ENCODE results near the gene OXSR1.
A peak's percentile ranks its signal among the peaks of the same experiment; 100 is the strongest.

Gene OXSR1

DNA sequence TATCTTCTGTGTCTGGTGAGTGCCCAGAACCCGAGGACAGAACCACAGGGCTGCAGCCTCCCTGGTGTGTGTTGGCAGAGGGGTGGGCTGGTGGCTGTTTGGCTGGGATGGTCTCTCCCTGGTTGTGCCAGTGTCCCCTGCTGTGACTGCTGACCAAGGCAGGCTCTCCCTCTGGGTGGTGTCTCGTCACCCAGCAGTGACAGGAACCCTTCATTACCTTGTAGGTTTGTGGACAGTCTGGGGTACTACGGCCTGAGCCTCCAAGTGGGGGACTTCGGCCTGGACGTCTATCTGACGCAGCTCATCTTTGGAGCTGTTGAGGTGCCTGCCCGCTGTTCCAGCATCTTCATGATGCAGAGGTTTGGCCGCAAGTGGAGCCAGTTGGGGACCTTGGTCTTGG lies 110.3 kb downstream of the OXSR1 start:
- H3K27ac ChIP-seq: no peak overlapping the region
- no peak for TF ChIP-seq ZFX (IDR thresholded peaks at IDR 0.05; ENCODE audit: borderline replicate concordance)
- TF ChIP-seq, protein P1, sequence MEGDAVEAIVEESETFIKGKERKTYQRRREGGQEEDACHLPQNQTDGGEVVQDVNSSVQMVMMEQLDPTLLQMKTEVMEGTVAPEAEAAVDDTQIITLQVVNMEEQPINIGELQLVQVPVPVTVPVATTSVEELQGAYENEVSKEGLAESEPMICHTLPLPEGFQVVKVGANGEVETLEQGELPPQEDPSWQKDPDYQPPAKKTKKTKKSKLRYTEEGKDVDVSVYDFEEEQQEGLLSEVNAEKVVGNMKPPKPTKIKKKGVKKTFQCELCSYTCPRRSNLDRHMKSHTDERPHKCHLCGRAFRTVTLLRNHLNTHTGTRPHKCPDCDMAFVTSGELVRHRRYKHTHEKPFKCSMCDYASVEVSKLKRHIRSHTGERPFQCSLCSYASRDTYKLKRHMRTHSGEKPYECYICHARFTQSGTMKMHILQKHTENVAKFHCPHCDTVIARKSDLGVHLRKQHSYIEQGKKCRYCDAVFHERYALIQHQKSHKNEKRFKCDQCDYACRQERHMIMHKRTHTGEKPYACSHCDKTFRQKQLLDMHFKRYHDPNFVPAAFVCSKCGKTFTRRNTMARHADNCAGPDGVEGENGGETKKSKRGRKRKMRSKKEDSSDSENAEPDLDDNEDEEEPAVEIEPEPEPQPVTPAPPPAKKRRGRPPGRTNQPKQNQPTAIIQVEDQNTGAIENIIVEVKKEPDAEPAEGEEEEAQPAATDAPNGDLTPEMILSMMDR (IDR thresholded peaks at IDR 0.05): no peak

DNA sequence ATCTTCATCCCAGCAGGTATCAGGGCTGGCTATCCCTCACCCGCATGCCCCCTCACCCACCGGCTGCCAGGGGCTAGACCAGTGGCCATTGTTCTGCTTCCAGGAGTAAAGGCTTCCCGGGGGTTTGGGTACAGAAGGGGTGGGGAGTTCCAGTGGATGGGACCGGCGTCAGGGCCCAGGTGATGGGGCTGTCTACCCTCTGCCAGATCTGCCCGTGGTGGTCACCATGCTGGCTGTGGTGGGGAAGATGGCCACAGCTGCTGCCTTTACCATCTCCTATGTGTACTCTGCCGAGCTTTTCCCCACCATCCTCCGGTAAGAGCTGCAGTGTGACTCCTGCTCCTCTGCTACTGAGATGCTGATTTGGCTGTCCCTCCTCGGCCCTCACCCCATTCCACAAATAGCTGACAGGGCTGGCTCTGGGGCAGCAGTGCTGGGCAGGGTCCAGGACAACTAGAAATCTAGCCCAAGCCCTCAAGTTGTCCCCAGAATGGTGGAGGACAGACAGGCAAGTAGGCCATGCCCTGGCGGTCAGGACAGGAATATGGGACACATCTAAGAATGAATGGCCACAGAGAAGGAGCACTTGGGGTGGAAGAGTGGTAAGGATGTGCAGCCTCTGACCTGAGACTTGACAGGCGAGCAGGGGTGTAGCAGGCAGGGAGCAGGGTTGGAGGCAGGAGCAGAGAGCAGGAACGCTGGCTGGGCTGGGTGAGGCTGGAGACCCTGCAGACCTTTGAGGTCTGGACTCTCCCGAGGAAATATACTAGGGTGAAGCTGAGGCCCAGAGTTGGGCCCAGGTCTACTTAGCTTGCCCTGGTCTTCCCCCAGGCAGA lies 111.0 kb downstream of the OXSR1 start:
- H3K27ac ChIP-seq: no peak overlapping the region
- no peak for TF ChIP-seq ZFX (IDR thresholded peaks at IDR 0.05; ENCODE audit: borderline replicate concordance)
- TF ChIP-seq, protein P1 (IDR thresholded peaks at IDR 0.05): no peak

- TF ChIP-seq, protein P1 (IDR thresholded peaks at IDR 0.05): no peak
- TF ChIP-seq ZFX (IDR thresholded peaks at IDR 0.05; ENCODE audit: borderline replicate concordance): no peak
- H3K27ac ChIP-seq: no peak overlapping the region
Measured at GRCh38 chr3:38276917-38277630, 111.7 kb downstream of the OXSR1 start.

DNA sequence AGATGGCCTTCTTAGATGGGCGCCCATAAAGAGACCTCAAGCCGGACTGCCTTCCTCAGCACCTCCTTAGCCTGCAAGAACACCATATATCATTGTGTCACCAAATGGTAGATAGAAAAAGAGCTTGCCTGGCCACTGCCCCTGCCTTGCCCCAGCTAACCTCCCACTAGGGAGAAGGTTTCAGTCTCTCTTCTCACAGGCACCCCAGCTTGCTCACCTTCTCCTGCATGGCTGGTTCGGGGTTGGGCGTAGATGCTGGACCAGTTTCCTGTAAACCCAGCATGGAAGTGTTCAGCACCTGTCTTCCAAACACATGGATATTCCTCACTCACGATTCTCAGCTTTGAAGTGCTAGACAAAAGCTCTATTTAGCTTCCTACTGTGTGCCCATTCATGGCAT lies 113.5 kb downstream of the OXSR1 start:
- H3K27ac ChIP-seq: no peak overlapping the region
- TF ChIP-seq, protein P1 (IDR thresholded peaks at IDR 0.05): no peak
- no peak for TF ChIP-seq ZFX (IDR thresholded peaks at IDR 0.05; ENCODE audit: borderline replicate concordance)

DNA sequence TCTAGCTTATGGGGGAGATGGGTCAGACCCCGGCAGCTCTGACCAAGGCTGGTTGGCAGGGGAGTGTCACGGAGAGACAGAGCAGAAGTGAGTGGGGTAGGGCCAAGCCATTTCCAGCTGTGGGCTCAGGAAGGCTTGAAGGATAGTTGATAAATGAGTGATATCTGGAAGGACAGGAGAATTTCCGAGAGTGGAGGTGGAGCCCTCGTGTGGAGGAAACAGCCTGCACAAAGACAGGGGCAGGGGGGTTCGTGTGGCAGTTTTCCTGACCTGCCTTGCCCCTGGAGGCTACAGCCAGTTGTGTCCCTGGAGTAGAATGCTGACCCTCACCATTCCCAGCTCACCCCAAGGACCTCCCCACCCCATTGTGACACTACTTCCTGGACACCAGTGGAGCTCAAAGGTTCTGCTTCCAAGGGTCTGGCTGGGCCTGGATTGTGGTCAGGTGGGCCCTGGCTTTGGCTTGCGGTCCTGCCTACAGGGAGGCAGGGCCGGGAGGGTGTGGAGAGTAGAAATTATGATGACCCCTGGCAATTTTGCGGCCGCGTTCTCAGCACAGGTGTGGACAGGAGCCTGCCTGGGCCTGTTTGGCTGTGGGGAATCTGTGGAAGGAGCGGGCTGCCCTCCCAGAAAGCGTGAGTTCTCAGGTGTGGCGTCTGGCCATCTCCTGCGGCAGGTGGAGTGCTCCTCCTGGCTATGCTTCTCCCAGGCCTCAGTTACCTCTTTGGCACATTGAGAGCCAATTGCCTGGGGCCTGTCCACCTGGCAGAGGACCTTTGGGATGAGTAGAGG lies 116.8 kb downstream of the OXSR1 start, which contains the start of gene SLC22A14:
Gene SLC22A14 (plus strand): TSS at position 400 of the 792 bp plus-strand sequence. CDS start 23,733 bp downstream, outside the sequence.
- no peak within 1 kb of the TSS for H3K27ac ChIP-seq
- TF ChIP-seq ZFX (IDR thresholded peaks at IDR 0.05; ENCODE audit: borderline replicate concordance): no peak
- TF ChIP-seq, protein P1 (IDR thresholded peaks at IDR 0.05): peak; percentile 28; the same call in 1 of the 2 replicates

DNA sequence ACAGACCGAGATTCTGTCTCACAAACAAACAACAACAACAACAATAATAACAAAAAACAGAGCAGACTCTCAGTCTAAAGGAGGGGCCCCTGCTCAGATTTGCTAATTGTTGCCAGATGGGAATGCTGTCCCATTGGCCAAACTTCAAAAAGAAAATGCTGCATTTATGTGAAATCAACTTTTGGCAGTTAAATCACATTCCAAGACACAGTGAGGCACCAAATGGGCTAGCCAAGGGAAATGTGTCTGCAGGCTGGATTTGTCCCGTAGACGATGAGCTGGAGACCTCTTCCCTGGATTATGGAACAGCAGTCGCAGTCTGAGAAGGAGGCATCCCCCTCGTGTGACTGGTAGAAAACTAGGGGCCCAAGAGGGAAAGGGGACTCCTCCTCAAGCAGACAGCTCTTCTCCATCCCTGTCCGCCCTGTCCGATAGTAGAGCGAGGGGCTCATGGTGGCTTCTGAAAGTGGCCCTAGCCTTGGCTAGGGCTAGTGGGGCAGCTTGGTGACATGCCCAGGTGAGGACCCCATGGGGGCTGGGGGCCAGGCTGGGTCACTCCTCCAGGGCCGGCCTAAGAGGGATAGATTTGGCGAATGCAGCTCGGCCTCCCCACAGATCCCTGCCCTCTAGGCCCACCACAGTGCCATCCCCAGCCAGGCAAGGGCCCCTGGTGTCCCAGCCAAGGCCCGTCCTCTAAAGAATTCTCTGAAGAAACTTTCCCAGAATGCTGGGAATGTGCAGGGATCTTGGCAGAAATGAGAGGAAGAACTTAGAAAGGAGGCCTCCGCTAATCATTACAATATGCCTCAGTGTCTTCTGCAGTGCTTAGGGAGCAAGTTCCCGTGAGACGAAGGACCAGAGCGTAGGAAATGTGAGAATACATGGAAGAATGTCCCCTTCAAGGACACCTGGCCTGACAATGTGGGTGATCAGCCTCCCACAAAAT lies 118.7 kb downstream of the OXSR1 start:
- TF ChIP-seq, protein P1 (IDR thresholded peaks at IDR 0.05): no peak
- TF ChIP-seq ZFX (IDR thresholded peaks at IDR 0.05; ENCODE audit: borderline replicate concordance): no peak
- H3K27ac ChIP-seq: no peak overlapping the region

All from 22Rv1 (cell line).